Ovary (tissue), 9 donors: ENCODE results near the gene P2RX6. TPM values are rescaled to one million over a fixed set of nuclear protein-coding genes. Genes with fewer than 3 reads are reported as not detected.

Source experiments
- DNase-seq, 5 donors: peaks; one replicate each; pipeline ENCODE4 v3.0.0-alpha.2; 2019 to 2020
- H3K27ac ChIP-seq, 2 donors: fragments of 200-600 bp; one replicate each; pipeline versions ENCODE4 v1.5.1 to v1.8.0; 2019 to 2022
- H3K27me3 ChIP-seq: fragments of 200-600 bp; one replicate; pipeline ENCODE4 v1.8.0; 2022
- H3K36me3 ChIP-seq: fragments of 200-600 bp; sonication (generic); one replicate; pipeline ENCODE4 v1.5.1; 2019
- H3K4me1 ChIP-seq: one replicate; pipeline ENCODE4 v1.8.1; 2013; ENCODE audit warnings: mild to moderate bottlenecking, moderate library complexity; ENCODE audit not compliant: insufficient read depth
- H3K4me3 ChIP-seq: fragments of 200-600 bp; sonication (generic); one replicate; pipeline ENCODE4 v1.5.1; 2017
- H3K9me3 ChIP-seq, 2 donors: fragments of 200-600 bp in 1 of 2; sonication (generic) in 1 of 2; one replicate each; pipeline versions ENCODE4 v1.5.1 to v1.8.1; 2013 to 2019; ENCODE audit warnings: mild to moderate bottlenecking in 1 of 2, moderate library complexity in 1 of 2
- CTCF ChIP-seq, 3 donors: fragments of 450-650 bp in 2 of 3; fragments of 200-600 bp in 1 of 3; IDR thresholded peaks; one replicate each; pipeline versions ENCODE4 v1.5.1 to v1.8.0; 2016 to 2022; ENCODE audit warnings: antibody characterized with exemption in 3 of 3, mild to moderate bottlenecking in 1 of 3
- EP300 ChIP-seq: sonication (generic); formaldehyde crosslinking; IDR thresholded peaks from one replicate; pipeline ENCODE4 v1.6.1; 2017; ENCODE audit warnings: antibody characterized with exemption
- POLR2A ChIP-seq: fragments of 450-650 bp; IDR thresholded peaks from one replicate; pipeline ENCODE4 v1.6.1; 2017; ENCODE audit warnings: antibody characterized with exemption, mild to moderate bottlenecking, moderate library complexity
- WGBS, 3 donors: extraction: QIAGEN DNeasy Blood & Tissue Kit in 1 of 3; methylation state at CpG; one replicate each; pipeline versions ENCODE4 v1.1.5 to v1.1.7; 2013 to 2017; 5-methylcytosine and 5-hydroxymethylcytosine counted together
- intact Hi-C, 4 donors: fragments of 100-400 bp; cut with DNase I; formaldehyde crosslinking; loops; one replicate each; pipeline versions ENCODE4 v1.11.0 to v1.15.1; 2022 to 2023
- polyA plus RNA-seq, 2 donors: library from polyadenylated mRNA; stranded (reverse); fragments of 200-250 nt in 1 of 2; fragments of 350-450 nt in 1 of 2; fragmentation: Illumina TruSeq in 1 of 2; extraction: RNeasy Lipid Tissue Mini Kit (QIAGEN cat#74804) in 1 of 2; gene quantifications; one replicate each; pipeline ENCODE4 v1.2.3, GENCODE V29; 2013 to 2014
- total RNA-seq, 7 donors: library from RNA; depleted of rRNA in 2 of 7; stranded (reverse); fragments of >200 nt in 2 of 7; fragmentation: NEBNext Ultra II Directional in 3 of 7; extraction: Animal tissue kit (Norgen Biotek cat#: 25700) in 3 of 7; gene quantifications; one replicate each; pipeline versions ENCODE4 v1.1.0 to v1.2.4, GENCODE V29; 2016 to 2023
- donor health status: DM: no; HTN: no; CAD: no; lungs with moderate emphysema.
- donor health status: DM: no; HTN: no; CAD: no.
- donor health status: Bipolar disorder and iron deficiency.
- donor health status: DM: yes; HTN: yes; CAD: no.
- donor health status: DM: no; HTN: no; CAD: no.
- donor health status: DM: yes; HTN: yes; CAD: no.

P2RX6 gene
- total and polyA plus RNA-seq, 9 donors, result 0.47 to 1.6 (median 1.0) TPM

GRCh38 chr22:21013657-21014201, 1.2 kb upstream of the P2RX6 start:
- peaks cover 6% of the 10 kb centered on the region for H3K4me1 ChIP-seq
- H3K27ac ChIP-seq, result peak overlapping the region; percentile 51 to 83
- H3K4me3 ChIP-seq, result peak overlapping the region; percentile 40
- H3K9me3 ChIP-seq, result no peaks in the 10 kb centered on the region
- intact Hi-C loops, result loop anchor here in 1 of 4 donors (10.0 kb wide), 1 partner anchor 149 kb away; no protein-coding TSS in a partner anchor
- H3K27me3 ChIP-seq, result no peaks in the 10 kb centered on the region
- TF ChIP-seq EP300, result no peak
- TF ChIP-seq CTCF (IDR thresholded peaks at IDR 0.05), result no peak
- no peak for TF ChIP-seq POLR2A
- 8 to 9% (median 9%) methylated on average over 21 to 24 of the region's 24 CpGs for WGBS, 3 donors
- no peak for DNase-seq
- no peaks in the 10 kb centered on the region for H3K36me3 ChIP-seq

- Histone ChIP-seq H3K27me3 (no peaks in the 10 kb centered on the region), H3K9me3 (no peaks in the 10 kb centered on the region), H3K36me3 (no peaks in the 10 kb centered on the region), H3K27ac (peak overlapping the region; percentile 51 to 83), H3K4me1 (peaks cover 6% of the 10 kb centered on the region), H3K4me3 (peak overlapping the region; percentile 40)
- DNase-seq, result peak; percentile 88 to 93 (median 91)
- WGBS, 3 donors, result 1 to 2% (median 1%) methylated on average over 39 to 40 of the region's 40 CpGs
- TF ChIP-seq EP300 (no peak), CTCF (IDR thresholded peaks at IDR 0.05) (no peak), POLR2A (no peak)
- intact Hi-C loops, result loop anchor here in 1 of 4 donors (10.0 kb wide), 1 partner anchor 149 kb away; no protein-coding TSS in a partner anchor
Observed at GRCh38 chr22:21014202-21014725, 701 bp upstream of the P2RX6 start.

GRCh38 chr22:21015466-21016006, 571 bp downstream of the P2RX6 start:
- Histone ChIP-seq H3K36me3 (no peaks in the 10 kb centered on the region), H3K27me3 (no peaks in the 10 kb centered on the region), H3K4me1 (peaks cover 6% of the 10 kb centered on the region), H3K9me3 (no peaks in the 10 kb centered on the region), H3K27ac (peak overlapping the region in 1 of 2 donors; percentile 83), H3K4me3 (no peak overlapping the region)
- no peak for TF ChIP-seq CTCF (IDR thresholded peaks at IDR 0.05)
- TF ChIP-seq EP300, result no peak
- TF ChIP-seq POLR2A, result no peak
- intact Hi-C loops, result loop anchor here in 1 of 4 donors (10.0 kb wide), 1 partner anchor 151 kb away; no protein-coding TSS in a partner anchor
- peak in 1 of 5 donors; percentile 20 for DNase-seq
- WGBS, 3 donors, result 51 to 68% (median 65%) methylated on average over 10 of the region's 10 CpGs

- TF ChIP-seq POLR2A (no peak), EP300 (no peak), CTCF (IDR thresholded peaks at IDR 0.05) (no peak)
- Histone ChIP-seq H3K4me1 (peaks cover 6% of the 10 kb centered on the region), H3K9me3 (no peaks in the 10 kb centered on the region), H3K27me3 (no peaks in the 10 kb centered on the region), H3K4me3 (no peak overlapping the region), H3K27ac (no peak overlapping the region), H3K36me3 (no peaks in the 10 kb centered on the region)
- 85 to 89% (median 88%) methylated on average over 13 of the region's 13 CpGs for WGBS, 3 donors
- DNase-seq, result peak in 1 of 5 donors; percentile 10
- intact Hi-C loops, result loop anchor here in 1 of 4 donors (10.0 kb wide), 1 partner anchor 152 kb away; no protein-coding TSS in a partner anchor
Observed at GRCh38 chr22:21016644-21017420, 1.9 kb downstream of the P2RX6 start.
